HCT116 (cell line): ENCODE measurements around the gene INAFM1.
A peak's percentile ranks its signal among the peaks of the same experiment; 100 is the strongest.

Source experiments
- CTCF ChIP-seq, 3 experiments: fragments of 200-600 bp in 1 of 3; sonication (generic) in 1 of 3; IDR thresholded peaks in 2 of 3; conservative IDR thresholded peaks in 1 of 3; 2 replicates each; pipeline ENCODE4 v1.5.1; 2012 to 2017; ENCODE audit warnings: low read depth in 2 of 3, low read length in 2 of 3, antibody characterized with exemption in 1 of 3, borderline replicate concordance in 1 of 3, control low read depth in 1 of 3, mild to moderate bottlenecking in 1 of 3, mixed read lengths in 1 of 3, mixed run types in 1 of 3, moderate library complexity in 1 of 3; ENCODE audit not compliant: insufficient read depth in 1 of 3
- EZH2 ChIP-seq: fragments of 200-600 bp; sonication (generic); IDR thresholded peaks from 2 replicates; pipeline ENCODE4 v1.6.1; 2017; ENCODE audit warnings: antibody characterized with exemption, mixed run types
- POLR2A ChIP-seq: IDR thresholded peaks from 2 replicates; pipeline ENCODE4 v1.7.0; 2011; ENCODE audit warnings: borderline replicate concordance; ENCODE audit not compliant: insufficient read depth, insufficient read length; ENCODE audit errors: extremely low read depth
- RAD21 ChIP-seq: IDR thresholded peaks from 2 replicates; pipeline ENCODE4 v1.6.1; 2012; ENCODE audit warnings: low read depth, mild to moderate bottlenecking
- REST ChIP-seq: IDR thresholded peaks from 2 replicates; pipeline ENCODE4 v1.6.1; 2012; ENCODE audit warnings: low read depth
- SIN3A ChIP-seq: IDR thresholded peaks from 2 replicates; pipeline ENCODE4 v1.6.1; 2012; ENCODE audit warnings: low read depth
- TCF7L2 ChIP-seq: IDR thresholded peaks from 2 replicates; pipeline ENCODE4 v1.7.0; 2011; ENCODE audit warnings: borderline replicate concordance, inconsistent platforms; ENCODE audit not compliant: insufficient read depth, insufficient read length; ENCODE audit errors: extremely low read depth
- ZFX ChIP-seq: fragments of 450-650 bp; IDR thresholded peaks from 2 replicates; pipeline ENCODE4 v1.6.1; 2017

- no peak for TF ChIP-seq CTCF (IDR thresholded peaks at IDR 0.05 in 2 of 3, conservative IDR thresholded peaks at IDR 0.05 in 1 of 3; ENCODE audit: borderline replicate concordance in 1 of 3, insufficient read depth in 1 of 3, low read depth in 2 of 3, low read length in 2 of 3)
- TF ChIP-seq REST: no peak
- no peak for TF ChIP-seq TCF7L2
- no peak for TF ChIP-seq POLR2A
- TF ChIP-seq SIN3A: peak; percentile 77
- no peak for TF ChIP-seq EZH2
- peak; percentile 57; the same call in 1 of the 2 replicates for TF ChIP-seq ZFX
- no peak for TF ChIP-seq RAD21
These were observed 1.2 kb upstream of the INAFM1 start for GRCh38 chr19:47273313-47274070.
